Measurements from ENCODE around the gene BCAR3.

- TF ChIP-seq POLR2A (IDR thresholded peaks at IDR 0.05; ENCODE audit: low read depth, low read length) = no peak
- TF ChIP-seq RAD21 (IDR thresholded peaks at IDR 0.05; ENCODE audit: low read length) = no peak
- TF ChIP-seq CTCF (conservative IDR thresholded peaks at IDR 0.05; ENCODE audit: low read depth, low read length) = no peak
Observed at GRCh38 chr1:93614986-93615581, 66.6 kb downstream of the BCAR3 start.

Measured in IMR-90 (cell line).